IMR-90 (cell line): ENCODE data around the gene SUSD6.

Experiments
- FOS ChIP-seq: fragments of 150-350 bp; IDR thresholded peaks from 2 replicates; pipeline ENCODE4 v1.6.1; 2016; ENCODE audit warnings: low read depth, low read length
- MXI1 ChIP-seq: IDR thresholded peaks from 2 replicates; pipeline ENCODE4 v1.6.1; 2012; ENCODE audit warnings: low read depth, mild to moderate bottlenecking, low read length, moderate library complexity, borderline replicate concordance
- NFE2L2 ChIP-seq: fragments of 150-350 bp; IDR thresholded peaks from 2 replicates; pipeline ENCODE4 v1.6.1; 2016; ENCODE audit warnings: low read depth, mild to moderate bottlenecking, low read length
- POLR2A ChIP-seq: IDR thresholded peaks from 2 replicates; pipeline ENCODE4 v1.6.1; 2012; ENCODE audit warnings: mild to moderate bottlenecking, low read depth, low read length
- RAD21 ChIP-seq: IDR thresholded peaks from 2 replicates; pipeline ENCODE4 v1.6.1; 2012; ENCODE audit warnings: low read length, improper control_type of control experiment
- RFX5 ChIP-seq: IDR thresholded peaks from 2 replicates; pipeline ENCODE4 v1.8.0; 2012; ENCODE audit warnings: low read depth, mild to moderate bottlenecking, low read length, moderate library complexity
- TF ChIP-seq, protein P1 (sequence below): conservative IDR thresholded peaks from 2 replicates; pipeline ENCODE4 v1.5.1; 2012; ENCODE audit warnings: mild to moderate bottlenecking, low read depth, low read length, improper control_type of control experiment
- TF ChIP-seq, protein P2 (sequence below): fragments of 150-350 bp; IDR thresholded peaks from 2 replicates; pipeline ENCODE4 v1.6.1; 2016; ENCODE audit warnings: low read depth, mild to moderate bottlenecking, low read length, moderate library complexity, borderline replicate concordance

DNA sequence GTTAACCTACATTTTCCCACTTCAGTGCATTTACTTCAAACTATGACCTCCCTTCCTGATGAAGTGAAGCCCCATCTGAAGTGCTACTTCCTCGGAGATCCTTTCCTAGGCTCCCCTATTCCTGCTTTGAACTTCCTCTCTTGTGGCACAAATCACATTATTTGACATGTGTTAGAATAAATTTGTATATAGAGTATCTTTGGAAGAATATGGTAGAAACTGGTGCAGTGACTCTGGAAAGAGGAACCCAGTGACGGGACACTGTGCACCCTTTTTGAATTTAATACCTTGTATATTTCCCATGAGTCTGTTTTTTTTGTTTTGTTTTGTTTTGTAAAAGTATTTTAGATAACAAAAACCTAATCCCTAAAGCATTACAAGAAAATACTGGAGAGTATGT is 89.2 kb downstream of the SUSD6 start:
- TF ChIP-seq MXI1 (no peak), POLR2A (no peak), RFX5 (no peak), RAD21 (no peak), FOS (no peak), NFE2L2 (no peak)
- TF ChIP-seq, protein P1, sequence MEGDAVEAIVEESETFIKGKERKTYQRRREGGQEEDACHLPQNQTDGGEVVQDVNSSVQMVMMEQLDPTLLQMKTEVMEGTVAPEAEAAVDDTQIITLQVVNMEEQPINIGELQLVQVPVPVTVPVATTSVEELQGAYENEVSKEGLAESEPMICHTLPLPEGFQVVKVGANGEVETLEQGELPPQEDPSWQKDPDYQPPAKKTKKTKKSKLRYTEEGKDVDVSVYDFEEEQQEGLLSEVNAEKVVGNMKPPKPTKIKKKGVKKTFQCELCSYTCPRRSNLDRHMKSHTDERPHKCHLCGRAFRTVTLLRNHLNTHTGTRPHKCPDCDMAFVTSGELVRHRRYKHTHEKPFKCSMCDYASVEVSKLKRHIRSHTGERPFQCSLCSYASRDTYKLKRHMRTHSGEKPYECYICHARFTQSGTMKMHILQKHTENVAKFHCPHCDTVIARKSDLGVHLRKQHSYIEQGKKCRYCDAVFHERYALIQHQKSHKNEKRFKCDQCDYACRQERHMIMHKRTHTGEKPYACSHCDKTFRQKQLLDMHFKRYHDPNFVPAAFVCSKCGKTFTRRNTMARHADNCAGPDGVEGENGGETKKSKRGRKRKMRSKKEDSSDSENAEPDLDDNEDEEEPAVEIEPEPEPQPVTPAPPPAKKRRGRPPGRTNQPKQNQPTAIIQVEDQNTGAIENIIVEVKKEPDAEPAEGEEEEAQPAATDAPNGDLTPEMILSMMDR: no peak
- TF ChIP-seq, protein P2, sequence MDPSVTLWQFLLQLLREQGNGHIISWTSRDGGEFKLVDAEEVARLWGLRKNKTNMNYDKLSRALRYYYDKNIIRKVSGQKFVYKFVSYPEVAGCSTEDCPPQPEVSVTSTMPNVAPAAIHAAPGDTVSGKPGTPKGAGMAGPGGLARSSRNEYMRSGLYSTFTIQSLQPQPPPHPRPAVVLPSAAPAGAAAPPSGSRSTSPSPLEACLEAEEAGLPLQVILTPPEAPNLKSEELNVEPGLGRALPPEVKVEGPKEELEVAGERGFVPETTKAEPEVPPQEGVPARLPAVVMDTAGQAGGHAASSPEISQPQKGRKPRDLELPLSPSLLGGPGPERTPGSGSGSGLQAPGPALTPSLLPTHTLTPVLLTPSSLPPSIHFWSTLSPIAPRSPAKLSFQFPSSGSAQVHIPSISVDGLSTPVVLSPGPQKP: no peak
